Thymus (tissue), 2 donors: ENCODE data around the gene RHOB. TPM values are rescaled to one million over a fixed set of nuclear protein-coding genes. Genes with fewer than 3 reads are reported as not detected.

Source experiments
- polyA plus RNA-seq: library from polyadenylated mRNA; stranded (reverse); fragments of 200-250 nt; gene quantifications from one replicate; pipeline ENCODE4 v1.2.3, GENCODE V29; 2013
- total RNA-seq: library from RNA; stranded (reverse); fragments of 120-200 nt; gene quantifications from one replicate; pipeline ENCODE4 v1.2.4, GENCODE V29; 2013
- donor health status: healthy.

The RHOB gene
- total and polyA plus RNA-seq, 2 donors, result 59.0 to 281 TPM

Other genes starting within 250 kb of the RHOB start
- gene SDC1, start 221.9 kb upstream of the RHOB start, total RNA-seq, result 6.8 TPM
- gene SDC1, start 221.9 kb upstream of the RHOB start, polyA plus RNA-seq, result 18.9 TPM
- 40.2 TPM for gene PUM2, start 96.2 kb upstream of the RHOB start, total RNA-seq
- 66.8 TPM for gene PUM2, start 96.2 kb upstream of the RHOB start, polyA plus RNA-seq
- gene HS1BP3, start 204.0 kb downstream of the RHOB start, total RNA-seq, result 7.2 TPM
- gene HS1BP3, start 204.0 kb downstream of the RHOB start, polyA plus RNA-seq, result 17.4 TPM
- gene GDF7, start 220.1 kb downstream of the RHOB start, total RNA-seq, result 0.09 TPM
- 0.34 TPM for gene GDF7, start 220.1 kb downstream of the RHOB start, polyA plus RNA-seq